ENCODE data around the gene SIGLEC11. TPM values are rescaled to one million over a fixed set of nuclear protein-coding genes. Genes with fewer than 3 reads are reported as not detected.

The SIGLEC11 gene
- polyA plus RNA-seq, 1 donor from 2014 or later, result not detected

DNA sequence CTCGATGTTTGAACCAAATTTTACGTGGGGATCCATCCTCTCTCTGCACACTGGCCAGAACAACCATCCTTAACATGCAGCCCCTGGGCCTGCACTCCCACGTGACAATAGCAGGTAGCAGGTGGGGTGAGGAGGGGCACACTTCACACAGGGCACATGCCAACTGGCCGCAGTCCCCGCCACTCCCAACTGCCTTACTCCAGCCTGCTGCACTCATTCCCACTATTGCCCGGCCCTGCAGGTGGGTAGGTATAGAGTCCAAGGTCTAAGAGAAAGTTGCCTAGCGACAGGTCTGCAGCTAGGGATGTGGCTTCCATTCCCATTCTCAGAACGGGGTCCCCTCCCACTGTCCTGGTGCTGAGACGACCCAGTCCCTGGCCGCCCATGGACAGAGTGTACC, 46.2 kb upstream of the SIGLEC11 start:
- Histone ChIP-seq H3K27ac (ENCODE audit: low read length) (no peak overlapping the region), H3K9ac (ENCODE audit: low read length) (no peak overlapping the region), H3F3A (ENCODE audit: insufficient read depth, low read length, poor library complexity, severe bottlenecking) (no peaks in the 10 kb centered on the region), H3K4me2 (ENCODE audit: low read length) (no peak overlapping the region), H3K9me2 (ENCODE audit: insufficient read depth, low read length) (no peaks in the 10 kb centered on the region), H3K36me3 (ENCODE audit: insufficient read depth, low read length) (no peaks in the 10 kb centered on the region), H2AFZ (ENCODE audit: low read depth, low read length) (no peak overlapping the region), H4K20me1 (ENCODE audit: insufficient read depth) (no peaks in the 10 kb centered on the region), H3K79me2 (replicated peaks; ENCODE audit: insufficient read depth, low read length) (no peaks in the 10 kb centered on the region), H3K9me3 (ENCODE audit: low read length) (no peaks in the 10 kb centered on the region), H3K4me3 (ENCODE audit: low read length) (no peak overlapping the region), H3K27me3 (ENCODE audit: insufficient read depth, low read depth, low read length) (no peaks in the 10 kb centered on the region)
- TF ChIP-seq TAF1 (IDR thresholded peaks at IDR 0.05; ENCODE audit: low read depth) (no peak), SMC3 (conservative IDR thresholded peaks at IDR 0.05; ENCODE audit: poor library complexity) (no peak), MXI1 (conservative IDR thresholded peaks at IDR 0.05; ENCODE audit: poor library complexity, severe bottlenecking) (no peak), EZH2 (IDR thresholded peaks at IDR 0.05; ENCODE audit: borderline replicate concordance, insufficient read depth, low read length, poor library complexity, severe bottlenecking) (no peak), POLR2AphosphoS5 (IDR thresholded peaks at IDR 0.05) (no peak), EP300 (conservative IDR thresholded peaks at IDR 0.05; ENCODE audit: poor library complexity, severe bottlenecking) (no peak)
- TF ChIP-seq, protein P1, sequence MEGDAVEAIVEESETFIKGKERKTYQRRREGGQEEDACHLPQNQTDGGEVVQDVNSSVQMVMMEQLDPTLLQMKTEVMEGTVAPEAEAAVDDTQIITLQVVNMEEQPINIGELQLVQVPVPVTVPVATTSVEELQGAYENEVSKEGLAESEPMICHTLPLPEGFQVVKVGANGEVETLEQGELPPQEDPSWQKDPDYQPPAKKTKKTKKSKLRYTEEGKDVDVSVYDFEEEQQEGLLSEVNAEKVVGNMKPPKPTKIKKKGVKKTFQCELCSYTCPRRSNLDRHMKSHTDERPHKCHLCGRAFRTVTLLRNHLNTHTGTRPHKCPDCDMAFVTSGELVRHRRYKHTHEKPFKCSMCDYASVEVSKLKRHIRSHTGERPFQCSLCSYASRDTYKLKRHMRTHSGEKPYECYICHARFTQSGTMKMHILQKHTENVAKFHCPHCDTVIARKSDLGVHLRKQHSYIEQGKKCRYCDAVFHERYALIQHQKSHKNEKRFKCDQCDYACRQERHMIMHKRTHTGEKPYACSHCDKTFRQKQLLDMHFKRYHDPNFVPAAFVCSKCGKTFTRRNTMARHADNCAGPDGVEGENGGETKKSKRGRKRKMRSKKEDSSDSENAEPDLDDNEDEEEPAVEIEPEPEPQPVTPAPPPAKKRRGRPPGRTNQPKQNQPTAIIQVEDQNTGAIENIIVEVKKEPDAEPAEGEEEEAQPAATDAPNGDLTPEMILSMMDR (IDR thresholded peaks at IDR 0.05; ENCODE audit: poor library complexity, severe bottlenecking), result no peak
- TF ChIP-seq, protein P2, sequence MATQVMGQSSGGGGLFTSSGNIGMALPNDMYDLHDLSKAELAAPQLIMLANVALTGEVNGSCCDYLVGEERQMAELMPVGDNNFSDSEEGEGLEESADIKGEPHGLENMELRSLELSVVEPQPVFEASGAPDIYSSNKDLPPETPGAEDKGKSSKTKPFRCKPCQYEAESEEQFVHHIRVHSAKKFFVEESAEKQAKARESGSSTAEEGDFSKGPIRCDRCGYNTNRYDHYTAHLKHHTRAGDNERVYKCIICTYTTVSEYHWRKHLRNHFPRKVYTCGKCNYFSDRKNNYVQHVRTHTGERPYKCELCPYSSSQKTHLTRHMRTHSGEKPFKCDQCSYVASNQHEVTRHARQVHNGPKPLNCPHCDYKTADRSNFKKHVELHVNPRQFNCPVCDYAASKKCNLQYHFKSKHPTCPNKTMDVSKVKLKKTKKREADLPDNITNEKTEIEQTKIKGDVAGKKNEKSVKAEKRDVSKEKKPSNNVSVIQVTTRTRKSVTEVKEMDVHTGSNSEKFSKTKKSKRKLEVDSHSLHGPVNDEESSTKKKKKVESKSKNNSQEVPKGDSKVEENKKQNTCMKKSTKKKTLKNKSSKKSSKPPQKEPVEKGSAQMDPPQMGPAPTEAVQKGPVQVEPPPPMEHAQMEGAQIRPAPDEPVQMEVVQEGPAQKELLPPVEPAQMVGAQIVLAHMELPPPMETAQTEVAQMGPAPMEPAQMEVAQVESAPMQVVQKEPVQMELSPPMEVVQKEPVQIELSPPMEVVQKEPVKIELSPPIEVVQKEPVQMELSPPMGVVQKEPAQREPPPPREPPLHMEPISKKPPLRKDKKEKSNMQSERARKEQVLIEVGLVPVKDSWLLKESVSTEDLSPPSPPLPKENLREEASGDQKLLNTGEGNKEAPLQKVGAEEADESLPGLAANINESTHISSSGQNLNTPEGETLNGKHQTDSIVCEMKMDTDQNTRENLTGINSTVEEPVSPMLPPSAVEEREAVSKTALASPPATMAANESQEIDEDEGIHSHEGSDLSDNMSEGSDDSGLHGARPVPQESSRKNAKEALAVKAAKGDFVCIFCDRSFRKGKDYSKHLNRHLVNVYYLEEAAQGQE (IDR thresholded peaks at IDR 0.05; ENCODE audit: borderline replicate concordance), result no peak

DNA sequence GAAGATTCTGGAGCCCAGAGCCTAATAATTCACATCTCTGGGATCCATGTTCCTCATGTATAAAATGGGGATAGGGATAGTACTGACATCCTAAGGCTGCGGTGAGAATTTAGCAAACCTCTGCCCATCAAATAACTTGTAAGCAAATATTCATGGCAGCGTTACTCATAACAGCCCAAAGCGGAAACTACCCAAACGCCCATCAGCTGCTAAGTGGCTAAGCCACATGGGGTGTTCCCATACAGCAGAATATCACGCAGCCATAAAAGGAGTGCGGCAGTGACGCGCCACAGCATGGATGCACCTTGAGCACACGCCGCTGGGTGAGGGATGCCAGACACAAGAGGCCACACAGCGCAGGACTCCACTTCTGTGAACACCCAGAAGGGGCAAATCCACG, 44.5 kb upstream of the SIGLEC11 start:
- no peaks in the 10 kb centered on the region for H4K20me1 ChIP-seq (ENCODE audit: insufficient read depth)

More for the DNA sequence above, 44.5 kb upstream of the SIGLEC11 start:
- Histone ChIP-seq H3K4me3 (ENCODE audit: low read length) (no peak overlapping the region), H3K9ac (ENCODE audit: low read length) (no peak overlapping the region), H2AFZ (ENCODE audit: low read depth, low read length) (no peak overlapping the region), H3K79me2 (replicated peaks; ENCODE audit: insufficient read depth, low read length) (no peaks in the 10 kb centered on the region), H3K27me3 (ENCODE audit: insufficient read depth, low read depth, low read length) (no peaks in the 10 kb centered on the region), H3K27ac (ENCODE audit: low read length) (no peak overlapping the region), H3K9me2 (ENCODE audit: insufficient read depth, low read length) (no peaks in the 10 kb centered on the region), H3K9me3 (ENCODE audit: low read length) (no peaks in the 10 kb centered on the region), H3K36me3 (ENCODE audit: insufficient read depth, low read length) (no peaks in the 10 kb centered on the region), H3F3A (ENCODE audit: insufficient read depth, low read length, poor library complexity, severe bottlenecking) (no peaks in the 10 kb centered on the region), H3K4me2 (ENCODE audit: low read length) (no peak overlapping the region)
- TF ChIP-seq EZH2 (IDR thresholded peaks at IDR 0.05; ENCODE audit: borderline replicate concordance, insufficient read depth, low read length, poor library complexity, severe bottlenecking), result no peak
- TF ChIP-seq, protein P2 (IDR thresholded peaks at IDR 0.05; ENCODE audit: borderline replicate concordance), result no peak
- no peak for TF ChIP-seq POLR2AphosphoS5 (IDR thresholded peaks at IDR 0.05)
- no peak for TF ChIP-seq TAF1 (IDR thresholded peaks at IDR 0.05; ENCODE audit: low read depth)
- TF ChIP-seq SMC3 (conservative IDR thresholded peaks at IDR 0.05; ENCODE audit: poor library complexity), result no peak
- TF ChIP-seq MXI1 (conservative IDR thresholded peaks at IDR 0.05; ENCODE audit: poor library complexity, severe bottlenecking), result no peak
- TF ChIP-seq, protein P1 (IDR thresholded peaks at IDR 0.05; ENCODE audit: poor library complexity, severe bottlenecking), result no peak
- TF ChIP-seq EP300 (conservative IDR thresholded peaks at IDR 0.05; ENCODE audit: poor library complexity, severe bottlenecking), result no peak
- no peak for TF ChIP-seq RAD21 (conservative IDR thresholded peaks at IDR 0.05)

Measured in neural cell (in vitro differentiated cells).